Cardiac fibroblast (primary cell): ENCODE results near the gene HBG2.
A peak's percentile ranks its signal among the peaks of the same experiment; 100 is the strongest.

ENCODE experiments used
- DNase-seq, 2 donors: peaks; one replicate each; pipeline versions ENCODE4 v3.0.0 to v3.0.0-alpha.2; 2010; ENCODE audit warnings: low read depth in 2 of 2
- H3K4me3 ChIP-seq, 2 donors: replicated peaks in 1 of 2; 1 replicate in 1 of 2; 2 replicates in 1 of 2; pipeline ENCODE4 v1.5.1; 2011; ENCODE audit warnings: low read depth in 2 of 2, low read length in 2 of 2, mild to moderate bottlenecking in 2 of 2, moderate library complexity in 1 of 2
- CTCF ChIP-seq: IDR thresholded peaks from one replicate; pipeline ENCODE4 v1.5.1; 2011; ENCODE audit warnings: low read depth, mild to moderate bottlenecking, low read length, inconsistent platforms

HBG2 gene

DNA sequence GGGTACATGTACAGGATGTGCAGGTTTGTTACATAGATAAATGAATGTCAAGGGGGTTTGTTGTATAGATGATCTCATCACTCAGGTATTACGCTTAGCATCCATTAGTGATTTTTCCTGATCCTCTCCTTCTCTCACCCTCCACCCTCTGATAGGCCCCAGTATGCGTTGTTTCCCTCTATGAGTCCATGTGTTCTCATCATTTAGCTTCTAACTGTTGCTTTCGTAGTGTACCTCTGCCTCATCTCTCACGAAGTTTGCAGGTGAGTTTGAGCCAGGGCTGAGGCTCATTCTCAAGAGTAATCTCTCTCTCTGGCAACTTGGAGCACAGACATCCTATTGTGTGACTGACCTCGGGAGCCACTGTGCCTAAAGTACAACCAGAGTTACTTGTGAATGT, 19.8 kb upstream of the HBG2 start:
- no peak overlapping the region for H3K4me3 ChIP-seq
- TF ChIP-seq CTCF: no peak
- peak in 1 of 2 donors; percentile 27 for DNase-seq

- no peak overlapping the region for H3K4me3 ChIP-seq
- no peak for TF ChIP-seq CTCF
- DNase-seq: no peak
Observed at GRCh38 chr11:5272395-5273017, 17.9 kb upstream of the HBG2 start.

DNA sequence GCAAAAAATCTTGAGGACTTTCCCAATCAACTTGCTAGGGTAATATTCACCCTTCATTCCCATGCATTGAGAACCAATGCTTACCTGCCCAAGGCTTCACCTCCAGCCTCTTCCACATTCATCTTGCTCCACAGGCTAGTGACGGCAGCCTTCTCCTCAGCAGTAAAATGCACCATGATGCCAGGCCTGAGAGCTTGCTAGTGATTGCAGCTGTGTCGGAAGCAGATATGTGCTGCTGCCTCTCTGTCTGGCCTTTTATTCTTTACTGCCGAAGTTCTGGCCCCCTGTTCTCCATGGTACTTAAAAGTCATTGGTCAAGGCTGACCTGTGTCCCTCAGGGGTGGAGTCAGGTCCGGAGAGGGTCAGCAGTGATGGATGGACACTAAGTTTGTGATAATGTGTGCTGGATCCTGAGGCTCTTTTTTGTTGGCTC, 15.2 kb upstream of the HBG2 start, which contains the start of gene HBE1:
Gene HBE1, minus strand, starts transcription at position 231 of the 433 bp plus-strand sequence. Its CDS starts 55 bp downstream, at position 176.
- H3K4me3 ChIP-seq: no peak within 1 kb of the TSS
- TF ChIP-seq CTCF: no peak
- DNase-seq: no peak

- DNase-seq: no peak
- no peak overlapping the region for H3K4me3 ChIP-seq
- TF ChIP-seq CTCF: no peak
Observed at GRCh38 chr11:5267033-5267563, 12.5 kb upstream of the HBG2 start.

DNA sequence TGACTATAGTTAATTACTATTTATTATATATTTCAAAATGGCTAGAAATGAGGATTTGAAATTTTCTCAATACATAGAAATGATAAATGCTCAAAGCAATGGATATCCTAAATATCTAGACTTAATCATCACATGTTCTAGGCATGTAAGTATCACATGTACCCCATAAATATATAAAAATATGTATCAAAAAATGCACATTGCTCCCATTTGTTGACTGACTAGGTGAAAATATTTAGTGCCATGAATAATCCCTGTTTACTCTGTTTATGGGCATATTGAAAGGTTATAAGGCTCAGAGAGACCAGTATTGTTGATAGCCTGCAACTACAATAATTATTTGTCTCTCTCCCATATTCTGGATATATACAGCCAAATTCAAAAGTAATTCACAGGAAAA, 12.0 kb upstream of the HBG2 start:
- no peak overlapping the region for H3K4me3 ChIP-seq
- no peak for DNase-seq
- no peak for TF ChIP-seq CTCF

DNA sequence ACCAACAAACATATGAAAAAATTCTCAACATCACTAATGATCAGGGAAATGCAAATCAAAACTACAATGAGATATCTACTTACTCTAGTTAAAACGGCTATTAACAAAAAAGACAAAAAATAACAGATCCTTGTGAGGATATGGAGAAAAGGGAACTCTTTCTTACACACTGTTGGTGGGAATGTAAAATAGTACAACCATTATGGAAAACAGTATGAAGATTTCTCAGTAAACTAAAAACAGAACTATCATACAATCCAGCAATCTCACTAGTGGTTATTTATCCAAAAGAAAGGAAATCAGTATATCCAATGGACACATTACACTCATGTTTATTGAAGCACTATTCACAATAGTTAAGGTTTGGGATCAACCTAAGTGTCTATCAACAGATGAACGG, 11.3 kb upstream of the HBG2 start:
- TF ChIP-seq CTCF: no peak
- DNase-seq: no peak
- no peak overlapping the region for H3K4me3 ChIP-seq
